Fibroblast of skin of abdomen (primary cell): ENCODE measurements around the gene SBSN. TPM values are rescaled to one million over a fixed set of nuclear protein-coding genes. Genes with fewer than 3 reads are reported as not detected.

Experiments
- DNase-seq: peaks from one replicate; pipeline ENCODE4 v3.0.0-alpha.2; 2013
- polyA plus RNA-seq, 2 experiments: library from polyadenylated mRNA; unstranded; fragments of 120-200 nt; gene quantifications; one replicate each; pipeline ENCODE4 v1.2.1, GENCODE V29; 2013; ENCODE audit not compliant: insufficient read length in 2 of 2

The SBSN gene, protein sequence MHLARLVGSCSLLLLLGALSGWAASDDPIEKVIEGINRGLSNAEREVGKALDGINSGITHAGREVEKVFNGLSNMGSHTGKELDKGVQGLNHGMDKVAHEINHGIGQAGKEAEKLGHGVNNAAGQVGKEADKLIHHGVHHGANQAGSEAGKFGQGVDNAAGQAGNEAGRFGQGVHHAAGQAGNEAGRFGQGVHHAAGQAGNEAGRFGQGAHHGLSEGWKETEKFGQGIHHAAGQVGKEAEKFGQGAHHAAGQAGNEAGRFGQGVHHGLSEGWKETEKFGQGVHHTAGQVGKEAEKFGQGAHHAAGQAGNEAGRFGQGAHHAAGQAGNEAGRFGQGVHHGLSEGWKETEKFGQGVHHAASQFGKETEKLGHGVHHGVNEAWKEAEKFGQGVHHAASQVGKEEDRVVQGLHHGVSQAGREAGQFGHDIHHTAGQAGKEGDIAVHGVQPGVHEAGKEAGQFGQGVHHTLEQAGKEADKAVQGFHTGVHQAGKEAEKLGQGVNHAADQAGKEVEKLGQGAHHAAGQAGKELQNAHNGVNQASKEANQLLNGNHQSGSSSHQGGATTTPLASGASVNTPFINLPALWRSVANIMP
- polyA plus RNA-seq (2013, experiment 1 of 2; ENCODE audit: insufficient read length): 3.1 TPM
- 1.9 TPM for polyA plus RNA-seq (2013, experiment 2 of 2; ENCODE audit: insufficient read length)

DNA sequence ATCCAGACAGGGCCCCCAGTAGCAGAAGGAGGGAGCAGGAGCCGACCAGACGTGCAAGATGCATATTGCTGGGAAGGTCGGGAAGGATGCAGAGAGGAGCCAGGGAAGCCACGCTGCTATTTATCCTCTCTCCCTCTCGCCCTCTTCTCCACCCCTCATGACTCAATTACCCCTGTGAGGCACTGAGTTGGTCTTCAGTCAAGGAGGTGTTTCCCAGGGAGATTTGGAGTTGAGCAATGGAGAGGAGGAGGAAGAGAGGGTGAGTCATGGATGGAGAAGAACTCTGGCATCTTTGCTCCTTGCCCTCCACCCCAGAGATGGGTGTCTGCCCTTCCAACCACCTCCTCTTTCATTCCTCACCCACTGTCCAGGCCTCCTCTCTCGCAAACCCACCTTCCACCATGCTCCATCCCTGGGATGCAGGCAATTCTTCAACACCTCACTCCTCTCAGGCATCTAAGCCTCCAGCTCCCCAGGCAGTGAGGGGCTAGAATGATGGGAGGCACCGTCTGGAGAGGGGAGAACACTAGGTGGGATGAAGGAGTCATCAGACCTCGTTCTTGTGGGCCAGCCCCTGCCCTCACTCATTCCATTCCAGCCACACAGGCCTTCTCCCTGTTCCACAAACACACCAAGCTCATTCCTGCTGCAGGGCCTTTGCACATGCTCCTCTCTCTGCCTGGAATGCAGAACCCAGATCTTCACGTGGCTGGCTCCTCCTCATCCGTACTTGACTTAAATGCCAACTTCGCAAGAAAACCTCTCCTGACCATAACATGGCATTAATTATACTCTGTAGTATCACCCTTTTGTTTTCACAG is at the start of gene SBSN:
Gene SBSN, minus strand, starts transcription at position 94 of the 821 bp plus-strand sequence. Its CDS starts 30 bp downstream, at position 64.
- peak; percentile 61 for DNase-seq

- no peak for DNase-seq
These were observed 43.4 kb upstream of the SBSN start for GRCh38 chr19:35571406-35571965.

- no peak for DNase-seq
These were observed 41.2 kb upstream of the SBSN start for GRCh38 chr19:35569281-35569781.

DNA sequence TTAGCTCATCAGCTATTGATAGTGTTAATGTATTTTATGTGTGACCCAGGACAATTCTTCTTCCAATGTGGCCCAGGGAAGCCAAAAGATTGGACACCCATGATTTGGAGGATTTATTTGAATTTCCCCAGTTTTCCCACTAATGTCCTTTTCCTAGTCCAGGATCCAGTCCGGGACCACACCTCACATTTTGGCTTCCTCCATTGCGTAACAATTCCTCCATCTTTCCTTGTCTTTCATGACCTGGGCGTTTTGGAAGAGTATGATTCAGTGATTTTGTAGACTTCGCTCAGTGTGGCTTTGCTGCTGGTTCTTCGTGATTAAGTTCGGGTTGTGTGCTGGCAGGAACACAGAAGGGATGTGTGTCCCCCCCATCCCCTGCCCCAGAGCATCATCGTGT is 38.6 kb upstream of the SBSN start:
- DNase-seq: no peak

- DNase-seq: no peak
These were observed 37.1 kb upstream of the SBSN start for GRCh38 chr19:35565016-35565856.

GRCh38 chr19:35563207-35563829 is 35.2 kb upstream of the SBSN start, which contains the start of gene ATP4A:
Gene ATP4A (minus strand): TSS chr19:35563658. CDS start chr19:35563629, 29 bp downstream.
- DNase-seq: no peak

GRCh38 chr19:35562776-35563175 is 34.7 kb upstream of the SBSN start:
- DNase-seq: no peak

- DNase-seq: no peak
These were observed 34.2 kb upstream of the SBSN start for GRCh38 chr19:35562336-35562735.

- no peak for DNase-seq
These were observed 33.3 kb upstream of the SBSN start for GRCh38 chr19:35561436-35561835.

GRCh38 chr19:35560677-35561076 is 32.6 kb upstream of the SBSN start:
- DNase-seq: no peak

GRCh38 chr19:35560271-35560670 is 32.2 kb upstream of the SBSN start:
- DNase-seq: no peak

GRCh38 chr19:35559781-35560180 is 31.7 kb upstream of the SBSN start:
- no peak for DNase-seq

DNA sequence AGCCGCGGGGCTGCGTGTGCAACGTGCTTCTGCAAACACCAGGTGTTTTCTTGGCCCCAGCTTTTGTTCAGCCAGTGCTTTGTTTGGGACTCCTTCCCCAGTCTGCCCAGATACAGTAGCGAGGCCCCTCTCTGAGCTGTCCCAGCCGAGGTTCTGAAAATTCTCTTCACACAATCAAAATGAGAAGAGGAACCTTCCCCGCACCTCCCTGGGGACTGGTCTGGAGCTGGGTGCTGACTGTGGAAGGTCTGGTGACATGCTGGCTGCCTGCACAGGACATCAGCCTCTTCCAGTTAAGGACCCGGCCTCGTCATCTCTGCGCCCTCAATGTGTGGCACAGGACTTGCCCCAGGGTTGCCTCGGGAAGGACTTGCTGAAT is 31.2 kb upstream of the SBSN start:
- DNase-seq: no peak

DNA sequence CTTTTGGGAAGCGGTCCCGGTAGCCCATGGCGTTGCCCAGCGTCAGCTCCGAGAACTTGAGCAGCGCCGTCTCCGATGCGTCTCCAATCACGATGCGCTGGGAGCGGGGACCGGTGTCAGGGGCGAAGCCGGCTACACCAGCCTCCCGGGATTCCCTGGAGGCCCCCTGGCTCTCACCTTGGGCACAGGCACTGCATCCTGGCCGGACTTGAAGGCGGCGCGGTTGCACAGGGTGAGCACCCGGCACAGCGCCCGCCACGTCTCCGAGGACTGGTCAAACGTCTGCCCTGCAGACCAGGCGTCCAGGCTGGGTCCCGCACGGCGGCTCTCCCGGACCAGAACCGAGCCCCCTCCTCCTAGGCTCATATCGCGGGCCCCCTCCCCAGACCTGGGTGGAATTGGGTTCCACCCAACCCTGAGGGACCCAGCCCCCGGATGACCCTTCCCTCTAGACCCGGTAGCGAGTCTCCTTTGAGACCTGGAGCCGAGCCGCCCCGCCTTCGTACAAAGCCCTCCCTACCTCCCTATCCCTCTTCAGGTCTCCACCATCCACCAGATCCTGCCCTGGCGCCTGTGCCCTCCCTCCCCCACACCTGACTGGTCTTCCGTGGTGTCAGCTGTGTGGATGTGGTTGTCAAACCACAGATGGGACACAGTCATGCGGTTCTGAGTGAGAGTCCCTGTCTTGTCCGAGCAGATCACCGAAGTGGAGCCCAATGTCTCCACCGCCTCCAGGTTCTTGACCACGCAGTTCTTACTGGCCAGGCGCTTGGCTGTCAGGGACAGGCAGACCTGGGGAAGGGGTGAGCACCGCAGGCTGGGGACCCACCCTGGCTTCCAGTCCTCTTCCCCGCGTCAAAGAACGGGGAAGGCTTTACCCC is 30.5 kb upstream of the SBSN start:
- no peak for DNase-seq

GRCh38 chr19:35557539-35558399 is 29.7 kb upstream of the SBSN start:
- DNase-seq: peak; percentile 43

GRCh38 chr19:35556846-35557538 is 28.9 kb upstream of the SBSN start:
- no peak for DNase-seq

- no peak for DNase-seq
These were observed 28.0 kb upstream of the SBSN start for GRCh38 chr19:35556025-35556590.
